Spleen (tissue), 11 donors: ENCODE measurements around the gene CCDC90B. TPM values are rescaled to one million over a fixed set of nuclear protein-coding genes. Genes with fewer than 3 reads are reported as not detected.

ENCODE experiments used
- DNase-seq: peaks from one replicate; pipeline ENCODE4 v3.0.0-alpha.2; 2020
- H3K27ac ChIP-seq, 8 donors: fragments of 200-600 bp; sonication (generic) in 7 of 8; 1 replicate in 4 of 8; 2 replicates in 4 of 8; pipeline versions ENCODE4 v1.5.0 to v1.8.0; 2016 to 2021; ENCODE audit warnings: inconsistent platforms in 4 of 8, mild to moderate bottlenecking in 4 of 8, moderate library complexity in 1 of 8
- H3K27me3 ChIP-seq, 7 donors: fragments of 200-600 bp; sonication (generic) in 6 of 7; replicated peaks in 1 of 7; 1 replicate in 4 of 7; 2 replicates in 3 of 7; pipeline versions ENCODE4 v1.5.0 to v1.8.0; 2016 to 2021; ENCODE audit warnings: inconsistent platforms in 3 of 7, mild to moderate bottlenecking in 1 of 7
- H3K36me3 ChIP-seq, 6 donors: fragments of 200-600 bp; sonication (generic) in 5 of 6; 1 replicate in 4 of 6; 2 replicates in 2 of 6; pipeline versions ENCODE4 v1.5.0 to v1.8.0; 2016 to 2021; ENCODE audit warnings: inconsistent platforms in 2 of 6
- H3K4me1 ChIP-seq, 6 donors: fragments of 200-600 bp; sonication (generic) in 5 of 6; 1 replicate in 3 of 6; 2 replicates in 3 of 6; pipeline versions ENCODE4 v1.5.0 to v1.8.0; 2016 to 2021; ENCODE audit warnings: inconsistent platforms in 3 of 6
- H3K4me3 ChIP-seq, 8 donors: fragments of 200-600 bp; sonication (generic) in 7 of 8; 1 replicate in 4 of 8; 2 replicates in 4 of 8; pipeline versions ENCODE4 v1.5.0 to v1.8.0; 2016 to 2021; ENCODE audit warnings: inconsistent platforms in 4 of 8, mild to moderate bottlenecking in 4 of 8, moderate library complexity in 2 of 8
- H3K9me3 ChIP-seq, 8 donors: fragments of 200-600 bp; sonication (generic) in 7 of 8; 1 replicate in 4 of 8; 2 replicates in 4 of 8; pipeline versions ENCODE4 v1.5.0 to v1.8.0; 2016 to 2021; ENCODE audit warnings: inconsistent platforms in 4 of 8
- CTCF ChIP-seq, 11 experiments: fragments of 200-600 bp in 7 of 11; fragments of 450-650 bp in 4 of 11; sonication (generic) in 4 of 11; IDR thresholded peaks in 8 of 11; conservative IDR thresholded peaks in 3 of 11; 1 replicate in 7 of 11; 2 replicates in 4 of 11; pipeline versions ENCODE4 v1.4.0 to v1.8.0; 2016 to 2021; ENCODE audit warnings: antibody characterized with exemption in 11 of 11, inconsistent platforms in 4 of 11, mild to moderate bottlenecking in 1 of 11
- POLR2A ChIP-seq, 3 donors: fragments of 450-650 bp; IDR thresholded peaks; one replicate each; pipeline ENCODE4 v1.5.1; 2017; ENCODE audit warnings: antibody characterized with exemption in 3 of 3, mild to moderate bottlenecking in 1 of 3
- POLR2AphosphoS5 ChIP-seq, 3 donors: sonication (generic); formaldehyde crosslinking; IDR thresholded peaks; one replicate each; pipeline ENCODE4 v1.5.1; 2017; ENCODE audit warnings: antibody characterized with exemption in 3 of 3
- WGBS, 5 donors: extraction: QIAGEN DNeasy Blood & Tissue Kit in 3 of 5; methylation state at CpG; one replicate each; pipeline versions ENCODE4 v1.1.5 to v1.1.7; 2013 to 2018; 5-methylcytosine and 5-hydroxymethylcytosine counted together
- intact Hi-C: fragments of 100-400 bp; cut with DNase I; formaldehyde crosslinking; loops from one replicate; pipeline ENCODE4 v1.15.0; 2023; ENCODE audit warnings: low total_unique reads
- polyA plus RNA-seq, 3 donors: library from polyadenylated mRNA; stranded (reverse); fragments of 200-250 nt; gene quantifications; one replicate each; pipeline ENCODE4 v1.2.1, GENCODE V29; 2013
- small RNA-seq, 4 donors: library from RNA; depleted of rRNA; stranded (forward); fragments of <200 nt; gene quantifications; one replicate each; pipeline ENCODE3, GENCODE V24; 2016
- total RNA-seq, 7 donors: library from RNA; depleted of rRNA in 3 of 7; stranded (reverse); fragments of >200 nt in 3 of 7; fragmentation: NEBNext Ultra II Directional in 4 of 7; extraction: Animal tissue kit (Norgen Biotek cat#: 25700) in 4 of 7; gene quantifications; one replicate each; pipeline versions ENCODE4 v1.1.0 to v1.2.1, GENCODE V29; 2016 to 2021
- donor health status: healthy with polysubstance abuse.
- donor health status: DM: no; HTN: no; CAD: no; lungs with moderate emphysema.
- donor health status: DM: no; HTN: no; CAD: no.
- donor health status: Bipolar disorder and iron deficiency.
- donor health status: healthy.
- donor health status: DM: no; HTN: no; CAD: no.
- donor health status: DM: yes; HTN: yes; CAD: no.

Gene CCDC90B
- total and polyA plus RNA-seq, 10 donors = 26.6 to 54.5 (median 36.6) TPM

GRCh38 chr11:83219095-83219494, 67.1 kb downstream of the CCDC90B start:
- TF ChIP-seq POLR2A (IDR thresholded peaks at IDR 0.05) (no peak), POLR2AphosphoS5 (IDR thresholded peaks at IDR 0.05) (no peak), CTCF (IDR thresholded peaks at IDR 0.05 in 8 of 11, conservative IDR thresholded peaks at IDR 0.05 in 3 of 11) (no peak)
- DNase-seq = no peak
- H3K27ac ChIP-seq = no peak overlapping the region
- no peaks in the 10 kb centered on the region for H3K9me3 ChIP-seq
- peaks cover 0 to 18% (median 0%) of the 10 kb centered on the region in 6 donors for H3K36me3 ChIP-seq
- intact Hi-C loops = no loop called here
- no peaks in the 10 kb centered on the region for H3K27me3 ChIP-seq
- no peaks in the 10 kb centered on the region for H3K4me1 ChIP-seq
- H3K4me3 ChIP-seq = no peak overlapping the region
- 75 to 89% (median 88%) methylated on average over 8 of the region's 8 CpGs for WGBS, 5 donors

Small RNA genes within 50 kb of the gene (small RNA-seq; reads per million reads assigned to genes)
- gene AP000873.5 = 0 reads per million in 4 donors

Other genes starting within 250 kb of the CCDC90B start
- gene RAB30, start 214.5 kb downstream of the CCDC90B start, total RNA-seq = 10 to 100 TPM; 15.5 to 42.8 (median 36.2) TPM
- gene RAB30, start 214.5 kb downstream of the CCDC90B start, polyA plus RNA-seq = 1 to 10 TPM; 3.8 to 7.4 (median 4.4) TPM
- gene PCF11, start 129.2 kb downstream of the CCDC90B start, total RNA-seq = 100 to 1,000 TPM in 2 of 7 donors, 10 to 100 TPM in 5; 80.0 to 120 (median 96.8) TPM
- 10 to 100 TPM; 34.4 to 38.4 (median 36.5) TPM for gene PCF11, start 129.2 kb downstream of the CCDC90B start, polyA plus RNA-seq
- 1 to 10 TPM; 5.9 to 8.6 (median 7.3) TPM for gene ANKRD42, start 92.7 kb downstream of the CCDC90B start, total RNA-seq
- gene ANKRD42, start 92.7 kb downstream of the CCDC90B start, polyA plus RNA-seq = 1 to 10 TPM; 2.8 to 4.5 (median 3.2) TPM